Endothelial cell of umbilical vein (primary cell): Measurements from ENCODE around the gene CADPS. TPM values are rescaled to one million over a fixed set of nuclear protein-coding genes. Genes with fewer than 3 reads are reported as not detected.

ENCODE experiments used
- BruUV-seq: library from RNA; stranded (reverse); fragments of 400-500 nt; replicated peaks from 2 replicates; lab custom pipeline; 2021; lab: Mats Ljungman, UMichigan
- CTCF ChIA-PET: fragments of 300-600, 350-600 bp; sonication (Branson Sonifier 250); formaldehyde crosslinking; loops from one replicate; lab custom pipeline; 2021; ENCODE audit warnings: antibody characterized with exemption, inconsistent platforms; lab: Charles Lee
- POLR2A ChIA-PET: fragments of 300-600, 350-600 bp; sonication (Branson Sonifier 250); formaldehyde crosslinking; loops from one replicate; lab custom pipeline; 2021; ENCODE audit warnings: antibody characterized with exemption, inconsistent platforms; lab: Charles Lee
- DNase-seq: peaks from one replicate; pipeline ENCODE4 v3.0.0-alpha.2; 2011; ENCODE audit warnings: low read depth, low spot score
- FAIRE-seq: peaks from 2 replicates; lab custom pipeline; 2011; peaks lifted over from hg19 to GRCh38; lab: Jason Lieb, UNC
- H2AFZ ChIP-seq: 2 replicates; pipeline ENCODE4 v1.6.0; 2012; ENCODE audit warnings: low read depth, low read length, control low read depth, inconsistent platforms
- H3K27ac ChIP-seq: 2 replicates; pipeline ENCODE4 v1.5.1; 2011; ENCODE audit warnings: low read depth, mild to moderate bottlenecking, control low read depth, low read length, moderate library complexity; ENCODE audit not compliant: insufficient read depth
- H3K27me3 ChIP-seq, 2 experiments: 2 replicates each; pipeline versions ENCODE4 v1.6.0 to v1.6.1; 2011; ENCODE audit warnings: low read length in 2 of 2, mixed read lengths in 1 of 2; ENCODE audit not compliant: control insufficient read depth in 2 of 2, insufficient read depth in 2 of 2
- H3K36me3 ChIP-seq, 2 experiments: 2 replicates in 1 of 2; 3 replicates in 1 of 2; pipeline ENCODE4 v1.5.1; 2011; ENCODE audit warnings: low read length in 2 of 2, mild to moderate bottlenecking in 1 of 2, moderate library complexity in 1 of 2; ENCODE audit not compliant: control insufficient read depth in 2 of 2, insufficient read depth in 2 of 2; ENCODE audit errors: extremely low read depth in 1 of 2
- H3K4me1 ChIP-seq: 3 replicates; pipeline ENCODE4 v1.5.1; 2011; ENCODE audit warnings: mild to moderate bottlenecking, low read length; ENCODE audit not compliant: control insufficient read depth, insufficient read depth; ENCODE audit errors: extremely low read depth
- H3K4me2 ChIP-seq: 2 replicates; pipeline ENCODE4 v1.6.1; 2011; ENCODE audit warnings: low read length, control low read depth, mixed read lengths; ENCODE audit not compliant: insufficient read depth
- H3K4me3 ChIP-seq, 3 experiments: fragments of 200-600 bp in 1 of 3; sonication (generic), shearing (Covaris generic) in 1 of 3; replicated peaks in 1 of 3; 2 replicates each; pipeline ENCODE4 v1.5.1; 2011 to 2016; ENCODE audit warnings: control low read depth in 3 of 3, low read length in 3 of 3, mild to moderate bottlenecking in 2 of 3, inconsistent platforms in 1 of 3, low read depth in 1 of 3, moderate library complexity in 1 of 3; ENCODE audit not compliant: insufficient read depth in 1 of 3
- H3K79me2 ChIP-seq: 2 replicates; pipeline ENCODE4 v1.6.0; 2012; ENCODE audit warnings: low read length, inconsistent platforms; ENCODE audit not compliant: control insufficient read depth, insufficient read depth
- H3K9ac ChIP-seq: replicated peaks from 2 replicates; pipeline ENCODE3; 2011; ENCODE audit warnings: low read length, control low read depth; ENCODE audit not compliant: insufficient read depth; ENCODE audit errors: extremely low read depth
- H3K9me1 ChIP-seq: replicated peaks from 3 replicates; pipeline ENCODE4 v1.6.0; 2011; ENCODE audit warnings: mild to moderate bottlenecking, low read length; ENCODE audit not compliant: control insufficient read depth, insufficient read depth; ENCODE audit errors: extremely low read depth
- H3K9me3 ChIP-seq: replicated peaks from 2 replicates; pipeline ENCODE4 v1.5.1; 2012; ENCODE audit warnings: low read length, inconsistent platforms; ENCODE audit not compliant: control insufficient read depth, insufficient read depth
- H4K20me1 ChIP-seq: replicated peaks from 2 replicates; pipeline ENCODE3; 2011; ENCODE audit warnings: mild to moderate bottlenecking, low read length; ENCODE audit not compliant: control insufficient read depth, insufficient read depth; ENCODE audit errors: extremely low read depth
- EZH2 ChIP-seq: IDR thresholded peaks from 2 replicates; pipeline ENCODE4 v1.6.1; 2012; ENCODE audit warnings: borderline replicate concordance, low read depth, mild to moderate bottlenecking, moderate library complexity, low read length, inconsistent platforms; ENCODE audit not compliant: severe bottlenecking
- FOS ChIP-seq: IDR thresholded peaks from 2 replicates; pipeline ENCODE4 v1.6.1; 2011; ENCODE audit warnings: mild to moderate bottlenecking, low read length, moderate library complexity, borderline replicate concordance; ENCODE audit not compliant: insufficient read depth
- GATA2 ChIP-seq: IDR thresholded peaks from 2 replicates; pipeline ENCODE4 v1.7.0; 2011; ENCODE audit warnings: low read depth, mild to moderate bottlenecking, moderate library complexity, mixed read lengths, low read length; ENCODE audit not compliant: insufficient read length, insufficient read depth
- JUN ChIP-seq: IDR thresholded peaks from 2 replicates; pipeline ENCODE4 v1.6.1; 2011; ENCODE audit warnings: borderline replicate concordance, low read depth; ENCODE audit not compliant: insufficient read length, insufficient read depth
- MYC ChIP-seq: IDR thresholded peaks from one replicate; pipeline ENCODE4 v1.6.1; 2011; ENCODE audit warnings: mild to moderate bottlenecking, low read depth, low read length
- POLR2A ChIP-seq: IDR thresholded peaks from 2 replicates; pipeline ENCODE4 v1.6.1; 2012; ENCODE audit warnings: low read depth, mild to moderate bottlenecking, control low read depth, low read length
- POLR2AphosphoS5 ChIP-seq: IDR thresholded peaks from 2 replicates; pipeline ENCODE4 v1.6.1; 2012; ENCODE audit warnings: low read depth, mild to moderate bottlenecking, control low read depth, low read length, moderate library complexity; ENCODE audit not compliant: insufficient read depth
- dilution Hi-C: fragments of 300-500 bp; cut with MboI; formaldehyde crosslinking; loops from one replicate; pipeline ENCODE4 v1.15.0; 2019; ENCODE audit warnings: low sequenced_read_pairs; ENCODE audit not compliant: extremely low pct_ligation_motif_present
- intact Hi-C: fragments of 100-400 bp; cut with micrococcal nuclease; formaldehyde crosslinking; loops from one replicate; pipeline ENCODE4 v1.10.0; 2022
- polyA plus RNA-seq, 4 experiments: library from polyadenylated mRNA; depleted of rRNA in 3 of 4; stranded (reverse) in 3 of 4; unstranded in 1 of 4; fragments of >200 nt; gene quantifications; 2 replicates each; pipeline versions ENCODE4 v1.2.1 to v1.2.3, GENCODE V29; 2011 to 2012; ENCODE audit warnings: missing spikeins in 1 of 4
- total RNA-seq: library from RNA; stranded (reverse); gene quantifications from 2 replicates; pipeline ENCODE4 v1.2.3, GENCODE V29; 2021
- TF ChIP-seq, protein P1 (sequence below): IDR thresholded peaks from 2 replicates; pipeline ENCODE4 v1.6.1; 2011; ENCODE audit not compliant: insufficient read depth, insufficient read length
- TF ChIP-seq, protein P2 (sequence below), 2 donors: IDR thresholded peaks; 1 replicate in 1 of 2; 2 replicates in 1 of 2; pipeline ENCODE4 v1.5.1; 2011; ENCODE audit warnings: low read length in 2 of 2, mild to moderate bottlenecking in 2 of 2, moderate library complexity in 2 of 2, control low read depth in 1 of 2, inconsistent platforms in 1 of 2, low read depth in 1 of 2; ENCODE audit not compliant: insufficient read depth in 1 of 2; ENCODE audit errors: extremely low read depth in 1 of 2

Gene CADPS
- total and polyA plus RNA-seq, 2 donors (not counting 3 experiments of a cell fraction or from before 2014, with no cell fraction given): not detected

DNA sequence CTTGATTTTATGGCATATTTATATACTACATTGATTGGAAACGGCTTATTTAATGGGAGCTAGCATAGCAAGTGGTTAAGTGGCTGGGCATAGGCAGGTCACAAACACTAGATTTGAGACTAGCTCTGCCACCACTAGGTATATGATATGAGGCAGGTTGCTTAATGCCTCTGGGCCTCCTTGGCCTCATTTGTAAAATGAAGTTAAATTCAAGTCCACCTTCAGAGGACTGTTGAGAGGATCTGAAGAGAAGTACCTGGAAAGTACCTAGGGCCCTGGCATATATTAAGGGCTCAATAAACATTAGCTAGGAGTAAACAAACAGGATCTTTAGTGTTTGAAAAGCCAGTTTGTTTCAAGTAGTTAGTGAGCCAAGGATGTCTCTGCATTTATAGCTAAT is 335.5 kb downstream of the CADPS start:
- no peaks in the 10 kb centered on the region for H4K20me1 ChIP-seq
- H3K27me3 ChIP-seq: peaks cover 9 to 35% of the 10 kb centered on the region in 2 experiments
- POLR2A ChIA-PET: no interaction called here
- FAIRE-seq (no peak), DNase-seq (no peak)
- TF ChIP-seq, protein P1, sequence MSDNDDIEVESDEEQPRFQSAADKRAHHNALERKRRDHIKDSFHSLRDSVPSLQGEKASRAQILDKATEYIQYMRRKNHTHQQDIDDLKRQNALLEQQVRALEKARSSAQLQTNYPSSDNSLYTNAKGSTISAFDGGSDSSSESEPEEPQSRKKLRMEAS: no peak
- no peak for TF ChIP-seq EZH2
- TF ChIP-seq, protein P2, sequence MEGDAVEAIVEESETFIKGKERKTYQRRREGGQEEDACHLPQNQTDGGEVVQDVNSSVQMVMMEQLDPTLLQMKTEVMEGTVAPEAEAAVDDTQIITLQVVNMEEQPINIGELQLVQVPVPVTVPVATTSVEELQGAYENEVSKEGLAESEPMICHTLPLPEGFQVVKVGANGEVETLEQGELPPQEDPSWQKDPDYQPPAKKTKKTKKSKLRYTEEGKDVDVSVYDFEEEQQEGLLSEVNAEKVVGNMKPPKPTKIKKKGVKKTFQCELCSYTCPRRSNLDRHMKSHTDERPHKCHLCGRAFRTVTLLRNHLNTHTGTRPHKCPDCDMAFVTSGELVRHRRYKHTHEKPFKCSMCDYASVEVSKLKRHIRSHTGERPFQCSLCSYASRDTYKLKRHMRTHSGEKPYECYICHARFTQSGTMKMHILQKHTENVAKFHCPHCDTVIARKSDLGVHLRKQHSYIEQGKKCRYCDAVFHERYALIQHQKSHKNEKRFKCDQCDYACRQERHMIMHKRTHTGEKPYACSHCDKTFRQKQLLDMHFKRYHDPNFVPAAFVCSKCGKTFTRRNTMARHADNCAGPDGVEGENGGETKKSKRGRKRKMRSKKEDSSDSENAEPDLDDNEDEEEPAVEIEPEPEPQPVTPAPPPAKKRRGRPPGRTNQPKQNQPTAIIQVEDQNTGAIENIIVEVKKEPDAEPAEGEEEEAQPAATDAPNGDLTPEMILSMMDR (IDR thresholded peaks at IDR 0.05; ENCODE audit: extremely low read depth in 1 of 2, insufficient read depth in 1 of 2, low read depth in 1 of 2, low read length in 2 of 2): no peak
- no peak for TF ChIP-seq JUN
- TF ChIP-seq MYC: no peak
- no peak for TF ChIP-seq POLR2AphosphoS5
- TF ChIP-seq POLR2A: no peak
- TF ChIP-seq FOS: no peak
- no peak for TF ChIP-seq GATA2
- H2AFZ ChIP-seq: no peak overlapping the region
- no peaks in the 10 kb centered on the region for H3K79me2 ChIP-seq
- no peaks in the 10 kb centered on the region for H3K9me1 ChIP-seq
- H3K4me3 ChIP-seq: no peak overlapping the region
- H3K9me3 ChIP-seq: no peaks in the 10 kb centered on the region
- intact Hi-C loops (no loop called here), dilution Hi-C loops (no loop called here)
- BruUV-seq: no TSS peak
- H3K4me2 ChIP-seq: no peak overlapping the region
- CTCF ChIA-PET: interaction anchor here (1.2 to 1.3 kb wide), 2 partner anchors 36 to 47 kb away, joined by 3 read pairs; no protein-coding TSS in a partner anchor
- H3K36me3 ChIP-seq: no peaks in the 10 kb centered on the region
- no peak overlapping the region for H3K27ac ChIP-seq
- H3K4me1 ChIP-seq: no peaks in the 10 kb centered on the region
- no peak overlapping the region for H3K9ac ChIP-seq
